Prostate gland (tissue), 2 donors: Measurements from ENCODE around the gene GSE1. TPM values are rescaled to one million over a fixed set of nuclear protein-coding genes. Genes with fewer than 3 reads are reported as not detected.

Experiments used
- DNase-seq: peaks from one replicate; pipeline ENCODE4 v3.0.0-alpha.2; 2019; ENCODE audit warnings: low spot score
- H3K27ac ChIP-seq, 2 donors: fragments of 200-600 bp; sonication (generic); 2 replicates each; pipeline ENCODE4 v1.5.1; 2017 to 2019
- H3K27me3 ChIP-seq: fragments of 200-600 bp; sonication (generic); replicated peaks from 2 replicates; pipeline ENCODE4 v1.5.1; 2019; ENCODE audit not compliant: insufficient read depth
- H3K36me3 ChIP-seq, 2 donors: fragments of 200-600 bp; sonication (generic); 1 replicate in 1 of 2; 2 replicates in 1 of 2; pipeline versions ENCODE4 v1.5.1 to v1.8.1; 2017 to 2019
- H3K4me1 ChIP-seq: fragments of 200-600 bp; sonication (generic); replicated peaks from 2 replicates; pipeline ENCODE4 v1.5.1; 2019
- H3K4me3 ChIP-seq, 2 donors: fragments of 200-600 bp; sonication (generic); 2 replicates each; pipeline ENCODE4 v1.5.1; 2017 to 2019
- H3K9me3 ChIP-seq: fragments of 200-600 bp; sonication (generic); 2 replicates; pipeline ENCODE4 v1.5.1; 2017
- CTCF ChIP-seq, 4 experiments: fragments of 200-600 bp in 2 of 4; fragments of 450-650 bp in 2 of 4; sonication (generic) in 2 of 4; IDR thresholded peaks; 1 replicate in 3 of 4; 2 replicates in 1 of 4; pipeline ENCODE4 v1.5.1; 2016 to 2019; ENCODE audit warnings: antibody characterized with exemption in 4 of 4, mild to moderate bottlenecking in 2 of 4, moderate library complexity in 2 of 4
- POLR2A ChIP-seq: fragments of 450-650 bp; IDR thresholded peaks from one replicate; pipeline ENCODE4 v1.6.1; 2016; ENCODE audit warnings: antibody characterized with exemption, mild to moderate bottlenecking
- POLR2AphosphoS5 ChIP-seq: sonication (generic); formaldehyde crosslinking; IDR thresholded peaks from one replicate; pipeline ENCODE4 v1.6.1; 2017; ENCODE audit warnings: antibody characterized with exemption
- WGBS: methylation state at CpG from one replicate; pipeline ENCODE4 v1.1.5; 2018; 5-methylcytosine and 5-hydroxymethylcytosine counted together
- intact Hi-C: fragments of 100-400 bp; cut with DNase I; formaldehyde crosslinking; loops from one replicate; pipeline ENCODE4 v1.14.2; 2022
- total RNA-seq, 2 donors: library from RNA; depleted of rRNA; stranded (reverse); fragments of >200 nt; gene quantifications; one replicate each; pipeline ENCODE4 v1.1.0, GENCODE V29; 2016

GSE1 gene
- total RNA-seq, 2 donors from 2014 or later: 41.4 to 146 TPM

GRCh38 chr16:85615014-85615851 is 2.1 kb downstream of the GSE1 start:
- TF ChIP-seq CTCF (IDR thresholded peaks at IDR 0.05) (no peak), POLR2AphosphoS5 (peak; percentile 54), POLR2A (peak; percentile 77)
- 40% methylated on average over 34 of the region's 39 CpGs for WGBS
- H3K27me3 ChIP-seq: no peaks in the 10 kb centered on the region
- peak overlapping the region; percentile 95 for H3K27ac ChIP-seq
- H3K4me3 ChIP-seq: peak overlapping the region in 1 of 2 donors; percentile 68
- peak; percentile 80 for DNase-seq
- intact Hi-C loops: loop anchor here (5.0 to 10.0 kb wide), 2 partner anchors 220 to 338 kb away; no protein-coding TSS in a partner anchor
- H3K9me3 ChIP-seq: no peaks in the 10 kb centered on the region
- H3K4me1 ChIP-seq: peaks cover 38% of the 10 kb centered on the region
- H3K36me3 ChIP-seq: no peaks in the 10 kb centered on the region

GRCh38 chr16:85615852-85616606 is 2.9 kb downstream of the GSE1 start:
- Histone ChIP-seq H3K36me3 (no peaks in the 10 kb centered on the region), H3K4me3 (peak overlapping the region in 1 of 2 donors; percentile 68), H3K27me3 (no peaks in the 10 kb centered on the region), H3K9me3 (no peaks in the 10 kb centered on the region), H3K27ac (peak overlapping the region; percentile 95), H3K4me1 (peaks cover 31% of the 10 kb centered on the region)
- DNase-seq: no peak
- WGBS: 26% methylated on average over 21 of the region's 21 CpGs
- no peak for TF ChIP-seq POLR2AphosphoS5
- TF ChIP-seq POLR2A: no peak
- TF ChIP-seq CTCF (IDR thresholded peaks at IDR 0.05): peak; percentile 82 to 92 (median 85)
- intact Hi-C loops: loop anchor here (5.0 to 10.0 kb wide), 2 partner anchors 221 to 339 kb away; no protein-coding TSS in a partner anchor

GRCh38 chr16:85616607-85617321 is 3.6 kb downstream of the GSE1 start:
- peaks cover 36% of the 10 kb centered on the region for H3K4me1 ChIP-seq
- WGBS: 14% methylated on average over 28 of the region's 28 CpGs
- intact Hi-C loops: loop anchor here (5.0 to 10.0 kb wide), 2 partner anchors 222 to 339 kb away; no protein-coding TSS in a partner anchor
- H3K4me3 ChIP-seq: peak overlapping the region in 1 of 2 donors; percentile 68
- H3K9me3 ChIP-seq: no peaks in the 10 kb centered on the region
- H3K36me3 ChIP-seq: no peaks in the 10 kb centered on the region
- peak; percentile 65 for DNase-seq
- TF ChIP-seq POLR2A (peak; percentile 40), POLR2AphosphoS5 (peak; percentile 63), CTCF (IDR thresholded peaks at IDR 0.05) (no peak)
- peak overlapping the region; percentile 95 for H3K27ac ChIP-seq
- H3K27me3 ChIP-seq: no peaks in the 10 kb centered on the region

GRCh38 chr16:85617948-85618347 is 4.8 kb downstream of the GSE1 start:
- H3K9me3 ChIP-seq: no peaks in the 10 kb centered on the region
- peaks cover 45% of the 10 kb centered on the region for H3K4me1 ChIP-seq
- H3K27ac ChIP-seq: no peak overlapping the region
- no peak for DNase-seq
- 67% methylated on average over 7 of the region's 7 CpGs for WGBS
- TF ChIP-seq POLR2A (no peak), POLR2AphosphoS5 (peak; percentile 60)
- no peak overlapping the region for H3K4me3 ChIP-seq
- no peaks in the 10 kb centered on the region for H3K27me3 ChIP-seq
- no peaks in the 10 kb centered on the region for H3K36me3 ChIP-seq
- intact Hi-C loops: loop anchor here (5.0 to 10.0 kb wide), 2 partner anchors 223 to 341 kb away; no protein-coding TSS in a partner anchor
